Upper lobe of right lung (tissue), 1 donor: ENCODE results near the gene LRMDA. TPM values are rescaled to one million over a fixed set of nuclear protein-coding genes. Genes with fewer than 3 reads are reported as not detected.

ENCODE experiments used
- ATAC-seq: fragments of 200-7000 bp; cut with Tn5 transposase; one replicate; pipeline ENCODE4 v1.9.1; 2020; ENCODE audit warnings: mild to moderate bottlenecking, moderate library complexity
- DNase-seq: peaks from one replicate; pipeline ENCODE4 v3.0.0-alpha.2; 2020
- H3K27ac ChIP-seq: fragments of 200-600 bp; one replicate; pipeline ENCODE4 v1.8.0; 2022
- H3K27me3 ChIP-seq: fragments of 200-600 bp; one replicate; pipeline ENCODE4 v1.8.0; 2022; ENCODE audit warnings: mild to moderate bottlenecking
- H3K36me3 ChIP-seq: fragments of 200-600 bp; one replicate; pipeline ENCODE4 v1.8.0; 2022
- H3K4me1 ChIP-seq: fragments of 200-600 bp; one replicate; pipeline ENCODE4 v1.8.0; 2022
- H3K4me3 ChIP-seq: fragments of 200-600 bp; one replicate; pipeline ENCODE4 v1.8.0; 2022; ENCODE audit warnings: mild to moderate bottlenecking
- H3K9me3 ChIP-seq: fragments of 200-600 bp; one replicate; pipeline ENCODE4 v1.8.0; 2022
- intact Hi-C: fragments of 100-400 bp; cut with DNase I; formaldehyde crosslinking; loops from one replicate; pipeline ENCODE4 v1.11.0; 2022
- total RNA-seq: library from RNA; stranded (reverse); fragmentation: NEBNext Ultra II Directional; extraction: Animal tissue kit (Norgen Biotek cat#: 25700); gene quantifications from one replicate; pipeline ENCODE4 v1.2.1, GENCODE V29; 2021
- TF ChIP-seq, protein P1 (sequence below): fragments of 200-600 bp; IDR thresholded peaks from one replicate; pipeline ENCODE4 v1.8.0; 2022; ENCODE audit warnings: antibody characterized with exemption
- donor health status: DM: no; HTN: yes; CAD: no; lungs with severe emphysema.

LRMDA gene
- total RNA-seq, 1 donor from 2014 or later = 20.0 TPM

DNA sequence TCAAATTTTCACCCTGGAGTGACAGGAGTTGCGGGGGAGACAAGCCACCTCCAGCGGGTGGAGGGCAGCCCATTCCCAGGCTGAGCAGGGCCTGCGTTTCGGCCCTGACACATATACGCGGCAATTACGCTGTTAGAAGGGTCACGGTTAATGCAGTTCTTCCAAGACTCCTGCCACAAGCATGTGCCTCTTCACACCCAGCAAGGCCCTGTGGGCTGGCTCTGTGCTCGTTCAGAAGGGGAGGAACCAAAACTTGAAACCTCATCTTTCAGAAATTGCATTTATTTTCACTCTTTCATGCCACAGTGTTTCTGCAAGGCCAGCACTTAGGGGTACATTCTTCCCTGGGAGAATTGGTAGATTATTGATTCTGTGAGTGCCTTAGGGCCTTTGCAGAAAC lies 24.7 kb downstream of the LRMDA start:
- ATAC-seq (no peak), DNase-seq (no peak)
- no peaks in the 10 kb centered on the region for H3K4me1 ChIP-seq
- intact Hi-C loops = no loop called here
- H3K27ac ChIP-seq = no peak overlapping the region
- H3K27me3 ChIP-seq = no peaks in the 10 kb centered on the region
- H3K36me3 ChIP-seq = no peaks in the 10 kb centered on the region
- no peak overlapping the region for H3K4me3 ChIP-seq
- no peaks in the 10 kb centered on the region for H3K9me3 ChIP-seq
- TF ChIP-seq, protein P1, sequence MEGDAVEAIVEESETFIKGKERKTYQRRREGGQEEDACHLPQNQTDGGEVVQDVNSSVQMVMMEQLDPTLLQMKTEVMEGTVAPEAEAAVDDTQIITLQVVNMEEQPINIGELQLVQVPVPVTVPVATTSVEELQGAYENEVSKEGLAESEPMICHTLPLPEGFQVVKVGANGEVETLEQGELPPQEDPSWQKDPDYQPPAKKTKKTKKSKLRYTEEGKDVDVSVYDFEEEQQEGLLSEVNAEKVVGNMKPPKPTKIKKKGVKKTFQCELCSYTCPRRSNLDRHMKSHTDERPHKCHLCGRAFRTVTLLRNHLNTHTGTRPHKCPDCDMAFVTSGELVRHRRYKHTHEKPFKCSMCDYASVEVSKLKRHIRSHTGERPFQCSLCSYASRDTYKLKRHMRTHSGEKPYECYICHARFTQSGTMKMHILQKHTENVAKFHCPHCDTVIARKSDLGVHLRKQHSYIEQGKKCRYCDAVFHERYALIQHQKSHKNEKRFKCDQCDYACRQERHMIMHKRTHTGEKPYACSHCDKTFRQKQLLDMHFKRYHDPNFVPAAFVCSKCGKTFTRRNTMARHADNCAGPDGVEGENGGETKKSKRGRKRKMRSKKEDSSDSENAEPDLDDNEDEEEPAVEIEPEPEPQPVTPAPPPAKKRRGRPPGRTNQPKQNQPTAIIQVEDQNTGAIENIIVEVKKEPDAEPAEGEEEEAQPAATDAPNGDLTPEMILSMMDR = no peak

GRCh38 chr10:75460059-75460458 lies 28.6 kb downstream of the LRMDA start:
- Histone ChIP-seq H3K9me3 (no peaks in the 10 kb centered on the region), H3K27me3 (no peaks in the 10 kb centered on the region), H3K36me3 (no peaks in the 10 kb centered on the region), H3K4me1 (no peaks in the 10 kb centered on the region), H3K4me3 (no peak overlapping the region), H3K27ac (no peak overlapping the region)
- TF ChIP-seq, protein P1 = no peak
- DNase-seq (no peak), ATAC-seq (no peak)
- intact Hi-C loops = no loop called here

DNA sequence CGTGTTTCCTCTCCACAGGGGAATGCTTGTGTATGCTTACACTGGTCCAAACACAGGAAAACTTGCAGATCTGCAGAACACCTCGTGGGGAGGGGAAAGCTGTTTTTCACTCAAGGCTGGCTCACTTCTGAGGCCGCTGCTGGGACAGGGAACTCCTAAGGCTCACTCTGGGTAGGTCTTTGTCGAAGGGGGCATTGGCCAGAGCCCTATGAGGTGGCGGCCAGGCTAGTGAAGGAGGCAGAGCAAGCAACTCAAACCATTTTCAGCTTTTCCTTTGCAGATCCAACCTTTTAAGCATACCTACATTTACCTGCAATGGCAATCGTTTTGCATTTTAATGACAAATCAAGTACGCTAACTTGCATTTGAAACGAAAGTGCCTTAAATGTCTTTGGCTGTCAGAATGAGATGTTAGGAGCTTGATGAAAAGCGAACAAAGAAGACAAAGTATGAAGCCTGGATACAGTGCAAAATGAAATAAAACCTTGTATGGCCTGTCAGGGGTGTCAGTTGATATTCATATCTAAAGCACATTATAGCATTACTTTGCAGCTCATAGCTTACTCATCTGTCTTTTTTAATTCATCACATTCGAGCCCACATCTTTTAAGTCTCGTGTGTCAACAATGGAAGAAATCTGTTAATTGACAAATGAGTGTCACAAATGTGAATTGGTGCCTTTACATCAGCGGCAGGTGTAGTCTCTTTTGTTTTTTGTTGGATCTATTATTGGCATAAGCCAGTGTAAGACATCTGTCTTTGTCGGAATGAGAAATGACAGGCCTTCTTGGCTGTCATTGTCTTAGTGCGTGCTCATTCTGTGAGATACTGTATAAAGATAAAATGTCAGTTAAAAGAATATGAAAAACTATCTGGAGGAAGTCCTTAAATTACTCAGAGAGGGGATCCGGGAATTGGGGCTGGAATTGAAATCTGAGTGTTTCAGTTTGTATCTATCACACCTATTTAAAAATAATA lies 30.5 kb downstream of the LRMDA start:
- H3K9me3 ChIP-seq = no peaks in the 10 kb centered on the region
- no peak for DNase-seq
- H3K27me3 ChIP-seq = no peaks in the 10 kb centered on the region
- H3K27ac ChIP-seq = no peak overlapping the region
- no peaks in the 10 kb centered on the region for H3K4me1 ChIP-seq
- intact Hi-C loops = no loop called here
- no peak overlapping the region for H3K4me3 ChIP-seq
- TF ChIP-seq, protein P1 = no peak
- no peaks in the 10 kb centered on the region for H3K36me3 ChIP-seq
- ATAC-seq = no peak

DNA sequence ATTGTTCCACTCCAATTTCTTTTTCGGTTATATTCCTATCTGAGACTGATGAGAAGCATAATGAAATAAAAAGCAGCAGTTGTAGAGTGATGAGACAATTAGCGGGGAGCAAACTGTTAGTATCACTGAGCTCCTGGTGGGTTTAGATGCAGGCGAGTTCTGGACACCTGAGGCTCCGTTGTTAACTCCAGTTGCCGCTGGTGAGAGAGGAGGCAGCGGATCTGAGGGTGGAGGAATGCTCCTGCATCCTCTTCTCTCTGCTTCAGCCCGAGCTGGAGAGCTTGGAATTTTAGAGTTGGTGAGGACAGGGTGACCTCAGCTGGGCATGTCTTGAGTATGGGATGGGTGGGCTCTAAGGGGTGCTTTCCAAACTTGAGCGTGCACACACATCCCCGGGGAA lies 31.4 kb downstream of the LRMDA start:
- H3K27ac ChIP-seq = no peak overlapping the region
- DNase-seq = no peak
- H3K27me3 ChIP-seq = no peaks in the 10 kb centered on the region
- no peaks in the 10 kb centered on the region for H3K36me3 ChIP-seq
- intact Hi-C loops = no loop called here
- no peak overlapping the region for H3K4me3 ChIP-seq
- no peaks in the 10 kb centered on the region for H3K4me1 ChIP-seq
- ATAC-seq = no peak
- TF ChIP-seq, protein P1 = no peak
- no peaks in the 10 kb centered on the region for H3K9me3 ChIP-seq

DNA sequence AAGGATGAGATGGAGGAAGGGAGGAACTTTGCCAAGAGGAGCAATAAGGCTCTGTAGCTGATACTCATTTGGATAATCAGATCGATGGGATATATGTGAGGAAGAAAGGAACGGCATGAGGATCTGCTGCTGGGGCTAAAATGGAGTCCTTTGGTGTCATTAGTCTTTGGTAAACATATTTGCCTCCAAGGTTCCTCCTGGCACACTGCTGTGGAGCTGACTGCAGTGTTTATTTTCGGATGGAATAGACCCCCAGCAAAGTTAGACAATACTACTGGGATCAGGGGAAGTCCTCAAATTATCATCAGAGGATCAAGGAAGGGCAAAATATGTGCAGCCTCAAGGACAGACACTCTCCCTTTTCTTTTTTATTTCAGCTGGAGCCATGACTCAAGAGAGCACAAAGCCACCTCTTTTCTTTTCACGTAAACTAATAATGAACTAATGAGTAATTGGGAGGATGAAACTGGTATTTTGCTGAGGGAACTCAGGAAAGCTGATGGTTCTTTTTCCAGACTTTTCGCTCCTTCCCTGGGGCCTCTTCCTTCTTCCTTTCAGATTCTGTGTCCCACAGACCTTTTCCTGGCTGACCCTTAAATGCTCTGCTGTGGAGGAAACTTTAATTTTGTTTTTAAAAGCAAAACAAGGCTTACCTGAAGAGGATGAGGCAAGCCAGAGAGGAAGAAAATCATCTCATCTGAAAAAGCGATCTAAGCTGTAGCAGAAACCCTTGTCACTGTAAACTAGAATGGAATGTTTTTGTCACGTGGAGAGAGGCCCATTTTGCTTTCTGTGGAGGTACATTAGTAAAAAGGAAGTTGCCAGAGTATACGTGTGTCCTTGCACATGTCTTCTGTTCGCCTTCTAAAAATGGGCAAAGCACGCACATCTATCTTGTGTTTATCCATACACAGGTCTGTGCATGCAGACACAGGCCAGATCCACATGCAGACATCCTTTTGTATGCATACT lies 33.3 kb downstream of the LRMDA start:
- intact Hi-C loops = no loop called here
- no peaks in the 10 kb centered on the region for H3K27me3 ChIP-seq
- ATAC-seq (no peak), DNase-seq (no peak)
- no peak overlapping the region for H3K4me3 ChIP-seq
- H3K4me1 ChIP-seq = peaks cover 6% of the 10 kb centered on the region
- TF ChIP-seq, protein P1 = no peak
- H3K9me3 ChIP-seq = no peaks in the 10 kb centered on the region
- no peaks in the 10 kb centered on the region for H3K36me3 ChIP-seq
- no peak overlapping the region for H3K27ac ChIP-seq
